Measurements from ENCODE around the gene LAMTOR3. TPM values are rescaled to one million over a fixed set of nuclear protein-coding genes. Genes with fewer than 3 reads are reported as not detected.

LAMTOR3 gene, protein sequence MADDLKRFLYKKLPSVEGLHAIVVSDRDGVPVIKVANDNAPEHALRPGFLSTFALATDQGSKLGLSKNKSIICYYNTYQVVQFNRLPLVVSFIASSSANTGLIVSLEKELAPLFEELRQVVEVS
- total RNA-seq: 27.9 and 65.1 TPM in 2 replicates

GRCh38 chr4:99894161-99894997 is at the start of gene LAMTOR3:
Gene LAMTOR3, minus strand, starts transcription at chr4:99894427. Its CDS starts 464 bp downstream, at chr4:99893963.

Other genes starting within 250 kb of the LAMTOR3 start
- gene C4orf54, start 236.6 kb downstream of the LAMTOR3 start, total RNA-seq: under 0.01 TPM in 2 replicates
- gene DAPP1, start 77.6 kb downstream of the LAMTOR3 start, total RNA-seq: 0.39 TPM in 1 of 2 replicates, not detected in the other
- gene DNAJB14, start 52.2 kb upstream of the LAMTOR3 start, total RNA-seq: 15.9 and 29.1 TPM in 2 replicates
- gene H2AZ1, start 55.8 kb upstream of the LAMTOR3 start, total RNA-seq: 408 and 719 TPM in 2 replicates